OCI-LY3 (cell line): ENCODE measurements around the gene SLA2.

Experiments
- CTCF ChIP-seq: fragments of 200-600, 300-600 bp; sonication (generic); IDR thresholded peaks from 2 replicates; pipeline ENCODE4 v1.5.1; 2014; ENCODE audit warnings: antibody characterized with exemption, low read length, low read depth
- EZH2phosphoT487 ChIP-seq: fragments of 200-600 bp; shearing (Covaris generic); IDR thresholded peaks from 2 replicates; pipeline ENCODE4 v1.6.1; 2018; ENCODE audit warnings: antibody characterized with exemption, mixed run types, low read depth

DNA sequence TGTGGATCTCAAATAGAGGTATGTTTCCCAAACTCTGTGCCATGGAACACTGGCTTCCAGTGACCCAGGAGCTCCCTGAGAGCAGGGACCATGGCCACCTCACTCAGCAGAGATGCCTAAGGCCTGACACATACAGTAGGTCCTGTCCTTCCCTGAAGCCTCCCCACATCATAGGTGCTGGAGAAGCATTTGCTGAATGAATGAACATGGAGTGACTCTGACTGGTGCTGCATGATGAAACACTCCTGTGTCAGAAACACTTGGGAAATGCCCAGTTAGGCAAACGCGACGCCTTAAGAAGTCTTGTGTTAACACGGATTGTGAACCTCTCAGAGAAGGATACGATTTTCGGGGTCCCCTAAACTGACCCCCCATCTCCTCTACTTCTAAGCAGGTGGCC, 14.3 kb downstream of the SLA2 start:
- TF ChIP-seq CTCF (no peak), EZH2phosphoT487 (no peak)
